ENCODE results near the gene TPM3. TPM values are rescaled to one million over a fixed set of nuclear protein-coding genes. Genes with fewer than 3 reads are reported as not detected.
"Not testable (repeated sequence)": the region's sequence is repeated elsewhere in the genome, so short reads cannot be mapped to it uniquely, and the experiment has no call there.

TPM3 gene
- total RNA-seq, 1 donor from 2014 or later: 166 TPM

DNA sequence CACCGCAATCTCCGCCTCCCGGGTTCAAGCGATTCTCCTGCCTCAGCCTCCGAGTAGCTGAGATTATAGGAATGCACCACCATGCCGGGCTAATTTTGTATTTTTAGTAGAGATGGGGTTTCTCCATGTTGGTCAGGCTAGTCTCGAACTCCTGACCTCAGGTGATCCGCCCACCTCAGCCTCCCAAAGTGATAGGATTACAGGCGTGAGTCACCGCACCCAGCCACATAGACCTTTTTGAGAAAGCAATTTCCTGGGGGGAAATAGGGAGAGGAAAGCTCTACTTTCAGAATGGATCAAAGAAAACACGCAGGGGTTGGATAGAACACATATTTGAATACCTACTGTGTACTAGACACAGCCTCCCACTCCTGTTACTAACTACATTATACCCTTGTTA lies 13.9 kb upstream of the TPM3 start:
- DNase-seq: not testable (repeated sequence)

DNA sequence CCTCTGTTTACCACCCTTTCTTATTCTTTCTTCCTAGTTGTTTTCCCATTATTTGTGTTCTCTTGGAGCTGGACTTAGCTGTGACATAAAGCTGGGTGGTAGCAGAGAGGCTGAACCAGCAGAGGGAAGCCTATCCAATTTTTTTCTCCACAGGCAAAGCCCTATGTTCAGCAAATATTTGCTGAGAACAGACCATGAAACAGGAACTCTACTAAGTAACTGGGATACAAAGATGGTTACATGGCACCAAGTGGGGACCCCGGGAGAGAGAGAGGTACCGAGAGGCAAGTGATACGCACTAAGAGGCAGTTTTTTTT lies 7.6 kb upstream of the TPM3 start:
- DNase-seq: no peak

DNA sequence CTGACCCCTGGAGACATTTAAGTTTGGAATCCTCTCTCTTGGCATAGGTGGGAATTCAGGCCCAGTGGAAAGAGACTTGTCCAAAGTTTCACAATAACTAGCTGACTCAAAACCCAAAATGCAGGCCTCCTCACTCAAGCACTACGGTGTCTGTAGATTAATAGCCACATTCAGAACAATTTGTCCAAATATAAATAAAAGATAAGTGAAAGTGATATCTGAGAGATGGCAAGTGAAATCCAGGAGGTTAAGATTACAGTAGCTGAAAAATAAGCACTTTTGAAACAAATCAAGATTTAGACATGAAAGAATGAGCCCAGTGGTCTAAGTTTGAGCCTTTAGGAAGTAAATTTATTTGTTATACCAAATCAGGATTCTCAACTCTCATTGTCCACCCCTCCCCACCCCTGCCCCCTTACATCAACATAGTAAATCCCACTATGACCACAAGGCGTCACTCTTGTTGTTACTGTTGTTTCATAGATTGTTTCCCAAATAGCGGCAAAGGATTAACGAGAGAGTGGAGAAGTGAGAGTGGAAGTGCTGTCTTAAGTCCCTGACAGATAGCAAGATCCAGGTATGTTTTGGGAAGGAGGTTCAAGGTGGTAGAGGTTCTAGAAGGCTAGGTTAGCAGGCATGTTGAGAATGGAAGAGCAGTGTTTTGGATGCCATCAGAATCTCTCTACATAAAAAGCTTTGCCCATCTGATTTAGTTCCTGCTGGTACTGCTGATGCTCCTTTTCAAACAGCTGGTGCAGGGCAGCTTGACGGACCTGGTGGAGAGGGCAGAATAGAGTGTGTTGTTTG lies 7.1 kb upstream of the TPM3 start:
- DNase-seq: peak; percentile 64

DNA sequence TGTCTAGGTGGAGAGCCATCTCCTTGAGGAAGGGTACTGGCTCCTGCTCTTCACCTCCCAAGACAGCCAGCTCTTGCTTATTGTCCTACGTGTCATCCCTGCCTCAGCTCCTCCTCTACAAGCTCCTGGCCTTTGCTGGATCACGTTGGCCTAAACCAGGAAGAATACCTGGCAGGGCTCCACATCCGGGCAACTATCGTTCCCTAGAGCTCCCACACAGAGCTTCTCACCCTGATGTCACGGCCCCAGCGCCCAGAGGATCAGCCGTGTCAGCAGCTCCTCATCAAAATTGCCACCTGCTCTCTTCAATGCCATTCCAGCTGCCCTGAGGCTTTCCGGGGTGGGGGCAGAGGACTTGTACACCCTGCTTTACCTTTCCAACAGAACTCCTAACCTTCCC lies 1.9 kb upstream of the TPM3 start:
- no peak for DNase-seq

DNA sequence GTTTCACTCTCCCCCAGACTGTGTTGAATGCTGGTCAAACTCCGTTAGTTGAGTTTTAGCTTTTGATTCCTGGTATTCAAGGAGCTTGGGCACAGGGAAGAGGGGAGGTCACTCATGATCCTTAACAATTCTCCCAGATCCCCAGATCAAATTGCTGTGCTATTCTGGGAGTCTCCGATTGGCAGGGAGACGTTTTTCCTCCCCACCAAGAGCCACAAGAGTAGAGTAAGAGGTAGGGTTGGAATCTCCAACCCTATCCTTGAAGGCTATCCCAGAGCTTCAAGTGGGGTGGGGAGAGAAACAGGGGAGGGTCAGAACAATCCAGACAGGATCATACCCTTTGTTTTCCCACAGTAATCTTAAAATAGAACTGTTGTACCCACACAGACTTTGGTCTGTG lies 576 bp upstream of the TPM3 start:
- no peak for DNase-seq

DNA sequence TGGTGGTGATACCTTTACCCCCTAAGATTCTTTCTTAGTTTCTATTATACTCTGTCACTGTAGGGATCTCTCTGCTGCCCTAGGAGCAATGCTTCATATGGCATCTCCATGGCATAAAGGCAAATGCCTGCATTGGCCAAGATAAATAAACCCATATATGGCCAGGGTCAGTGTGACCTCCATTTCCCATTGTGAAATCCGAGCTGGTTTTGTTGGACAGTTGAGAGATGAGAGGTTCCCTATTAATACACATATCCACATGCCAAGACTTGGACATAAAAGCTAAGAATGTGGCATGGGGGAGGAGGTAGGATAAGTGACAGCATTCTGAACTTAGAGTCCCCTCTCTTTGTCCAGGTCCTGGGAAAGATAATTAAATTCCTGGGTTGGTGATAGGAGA lies 1.4 kb downstream of the TPM3 start:
- DNase-seq: no peak

DNA sequence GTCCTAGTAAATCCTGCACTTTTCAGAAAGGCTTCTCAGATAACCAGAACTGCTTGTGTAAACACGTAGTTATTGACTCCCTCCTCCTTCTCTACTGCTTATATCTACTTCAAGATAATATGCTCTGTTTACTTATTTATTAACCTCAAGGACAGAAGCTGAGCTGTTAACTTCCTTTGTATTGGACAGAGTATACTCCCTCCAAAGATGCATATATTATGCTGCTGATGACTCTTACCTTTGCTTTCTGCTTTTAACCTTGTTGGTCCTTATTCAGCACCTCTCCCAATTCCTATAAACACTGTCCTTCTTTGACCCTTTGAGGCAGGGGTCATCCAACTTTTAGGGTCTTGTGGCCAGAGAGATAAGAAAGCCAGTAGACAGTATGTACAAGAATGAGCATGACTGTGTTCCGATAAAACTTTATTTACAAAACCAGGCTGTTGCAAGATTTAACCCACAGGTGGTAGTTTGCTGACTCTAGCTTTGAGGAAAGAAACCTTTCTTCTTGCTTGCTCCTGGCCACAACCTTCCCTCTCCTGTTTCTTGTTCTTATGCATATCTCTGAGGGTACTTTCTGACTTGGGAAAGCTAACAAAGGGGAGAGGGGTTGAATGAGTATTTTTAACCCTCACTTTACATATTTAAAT lies 4.9 kb downstream of the TPM3 start:
- no peak for DNase-seq

DNA sequence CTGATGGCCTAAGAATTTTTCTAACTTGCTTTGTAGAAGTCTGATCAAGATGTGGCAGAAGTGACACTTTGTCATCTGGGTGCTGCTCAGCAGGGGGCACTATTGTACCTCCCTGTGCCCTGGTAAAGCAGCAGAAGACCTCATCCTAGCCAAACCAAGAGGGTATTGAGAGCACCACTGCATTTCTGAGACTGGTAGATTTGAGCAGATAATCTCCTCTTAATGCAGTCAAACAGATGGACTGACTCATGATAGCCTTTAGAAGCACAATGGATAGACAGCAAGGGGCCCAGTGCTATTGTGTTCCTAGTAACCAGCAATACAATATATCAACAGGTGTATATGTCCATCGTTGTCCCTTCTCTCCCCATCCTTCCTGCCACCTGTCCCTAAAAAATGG lies 5.7 kb downstream of the TPM3 start:
- DNase-seq: no peak

DNA sequence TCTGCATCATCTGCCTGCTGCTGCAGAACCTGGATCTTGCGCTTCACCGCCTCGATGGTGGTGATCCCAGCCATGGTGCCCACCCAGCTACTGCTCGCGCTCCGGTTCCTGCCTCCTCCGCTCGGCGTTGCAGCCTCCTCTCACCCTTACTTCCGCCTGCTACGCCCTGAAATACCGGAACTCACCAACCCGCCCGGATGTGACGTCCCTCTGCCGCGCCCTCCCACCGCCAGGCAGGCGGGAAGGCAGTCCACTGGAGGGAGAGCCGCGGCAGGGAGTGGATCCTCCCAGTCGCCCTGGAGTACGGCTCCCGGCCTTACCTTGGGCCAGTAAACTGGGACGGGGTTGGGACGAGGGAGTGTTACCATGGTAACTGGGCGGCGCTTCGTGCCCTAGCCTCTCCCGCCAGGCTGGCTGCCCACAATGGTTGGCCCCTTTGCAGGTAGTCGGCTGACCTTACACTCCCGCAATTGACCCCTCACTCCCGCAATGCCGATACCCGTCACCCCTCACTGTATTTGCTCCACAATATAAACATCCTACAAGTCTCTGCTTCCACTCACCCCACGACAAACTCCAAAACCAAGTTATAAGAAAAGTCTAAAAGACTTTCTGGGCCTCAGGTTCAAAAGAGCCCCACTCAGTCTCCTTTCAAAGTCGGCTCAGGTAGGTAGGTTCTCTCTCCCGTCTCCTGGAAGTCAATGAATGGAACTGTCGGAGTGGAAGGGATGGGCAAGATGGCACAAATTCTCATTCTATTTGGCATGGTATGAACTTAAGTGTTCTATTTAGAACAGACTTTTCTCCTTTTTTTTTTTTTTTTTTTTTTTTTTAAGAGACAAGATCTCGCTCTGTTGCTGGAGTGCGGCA lies 8.6 kb downstream of the TPM3 start:
- DNase-seq: peak; percentile 84

DNA sequence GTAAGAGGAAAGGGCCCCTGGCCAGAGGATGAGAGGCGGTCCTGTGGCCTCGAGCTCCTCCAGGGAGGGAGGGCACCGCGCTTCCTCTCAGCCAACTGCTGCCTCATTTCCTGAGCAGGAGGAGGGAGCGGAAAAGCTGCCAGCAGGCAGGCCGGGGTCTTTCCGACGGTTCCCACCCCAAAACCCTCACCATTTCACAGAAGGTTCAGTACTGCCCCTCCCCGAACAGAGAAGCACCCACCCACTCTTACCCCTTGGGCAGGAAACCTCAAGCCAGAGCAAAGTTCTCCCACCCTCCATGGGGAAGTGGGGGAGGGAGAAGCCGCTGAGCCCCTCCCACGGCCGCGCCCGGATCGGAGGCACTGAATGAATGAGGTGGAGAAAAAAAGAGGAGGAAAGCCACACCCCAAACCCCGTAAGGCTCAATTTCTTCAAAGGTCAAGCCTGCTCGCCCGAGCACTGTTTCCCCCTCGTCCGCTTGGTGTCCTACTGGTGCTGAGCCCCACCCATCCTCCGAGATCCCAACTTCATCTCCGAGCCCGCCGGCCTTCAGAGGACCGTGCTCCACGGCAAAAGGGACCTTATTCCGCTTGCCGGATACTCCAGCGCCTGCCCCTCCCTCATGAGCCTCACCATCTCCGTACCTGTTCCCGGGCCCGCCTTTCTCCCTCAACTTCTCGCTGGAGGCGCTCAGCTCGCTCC lies 9.4 kb downstream of the TPM3 start:
- DNase-seq: peak; percentile 69

DNA sequence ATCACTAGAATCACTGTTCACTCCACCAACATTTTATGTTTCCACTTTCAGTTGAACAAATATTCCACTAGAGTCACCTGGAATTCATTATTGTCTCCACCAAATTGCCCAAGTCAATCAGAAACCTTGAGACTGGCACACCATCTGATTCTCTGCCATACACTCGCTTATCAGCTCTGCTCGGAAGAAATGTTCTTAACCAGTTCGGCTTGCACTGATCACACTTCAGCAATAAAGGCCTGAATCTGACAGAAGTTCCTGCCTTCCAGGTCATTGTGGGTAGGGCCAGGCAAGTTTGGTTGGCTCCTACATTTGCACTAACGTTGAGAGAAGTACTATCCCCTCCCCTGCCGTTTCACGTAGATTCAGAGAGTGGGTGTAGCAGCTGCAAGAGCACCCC lies 10.0 kb downstream of the TPM3 start:
- DNase-seq: peak; percentile 69

DNA sequence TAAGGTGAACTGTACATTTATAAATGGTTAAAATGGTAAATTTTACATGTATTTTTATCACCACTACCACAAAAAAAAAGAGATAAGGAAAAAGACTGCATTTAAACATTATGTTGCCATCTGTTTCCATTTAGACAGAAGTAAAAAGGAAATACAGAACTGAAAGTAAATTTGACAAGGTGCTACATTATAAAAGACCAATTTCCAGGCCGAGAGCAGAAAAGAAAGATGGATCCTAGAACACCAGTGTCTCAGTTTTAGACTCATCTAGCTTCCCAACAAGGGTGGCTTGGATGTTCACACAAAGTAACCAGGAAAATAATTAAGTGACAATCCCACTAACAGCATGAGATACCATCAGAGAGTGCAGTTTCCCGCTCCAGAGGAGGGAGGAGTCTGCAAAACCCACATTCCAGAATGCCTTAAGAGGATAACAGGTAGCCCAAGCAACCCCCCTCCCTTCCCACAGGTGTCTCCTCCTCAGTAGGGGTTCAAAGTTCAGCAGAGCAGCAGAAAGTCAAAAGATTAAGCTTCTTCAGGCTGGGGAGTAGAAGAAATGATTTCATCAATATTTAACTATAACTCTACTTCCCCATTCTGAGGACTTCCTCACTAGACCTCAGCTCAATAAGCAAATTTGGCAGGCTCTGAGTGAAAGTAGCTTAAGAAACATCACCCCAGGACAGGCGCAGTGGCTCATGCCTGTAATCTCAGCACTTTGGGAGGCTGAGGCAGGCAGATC lies 11.8 kb downstream of the TPM3 start:
- no peak for DNase-seq

DNA sequence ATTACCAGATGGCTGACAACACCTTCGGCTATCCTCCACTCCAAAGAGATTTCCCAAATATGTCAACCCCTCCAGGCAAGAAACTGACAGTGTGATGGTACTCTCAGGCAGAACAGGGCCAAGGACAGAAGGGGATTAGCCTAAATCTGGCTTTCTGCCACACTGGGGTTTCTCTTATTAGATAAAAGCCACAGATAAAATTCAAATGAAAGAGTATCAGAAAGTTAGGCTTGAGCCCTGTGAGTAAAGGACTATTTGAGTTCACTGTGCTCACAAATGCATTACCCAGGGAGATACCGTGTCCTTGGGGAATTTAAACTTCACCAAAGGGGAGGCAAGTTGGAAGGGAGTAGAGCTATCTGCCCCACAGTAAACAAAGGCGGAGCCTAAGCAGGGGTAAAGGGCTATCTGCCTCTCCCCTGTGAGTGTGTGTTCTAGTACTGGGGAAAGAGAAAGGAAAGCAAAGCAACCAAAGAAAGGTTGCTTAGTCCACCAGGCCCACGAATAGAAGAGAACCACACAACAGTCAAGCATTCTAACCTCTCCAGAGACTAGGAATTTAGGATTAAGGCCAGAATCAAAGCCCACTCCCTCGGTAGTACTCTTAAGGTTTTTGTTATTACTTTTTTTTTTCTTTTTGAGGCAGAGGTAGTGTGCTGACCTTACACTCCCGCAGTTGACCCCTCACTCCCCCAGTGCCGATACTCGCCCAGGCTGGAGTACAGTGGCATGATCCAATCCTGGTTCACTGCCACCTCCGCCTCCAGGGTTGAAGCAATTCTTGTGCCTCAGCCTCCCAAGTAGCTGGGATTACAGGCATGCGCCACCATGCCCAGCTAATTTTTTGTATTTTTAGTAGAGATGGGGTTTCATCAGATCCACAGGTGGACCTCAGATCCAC lies 12.7 kb downstream of the TPM3 start:
- no peak for DNase-seq

DNA sequence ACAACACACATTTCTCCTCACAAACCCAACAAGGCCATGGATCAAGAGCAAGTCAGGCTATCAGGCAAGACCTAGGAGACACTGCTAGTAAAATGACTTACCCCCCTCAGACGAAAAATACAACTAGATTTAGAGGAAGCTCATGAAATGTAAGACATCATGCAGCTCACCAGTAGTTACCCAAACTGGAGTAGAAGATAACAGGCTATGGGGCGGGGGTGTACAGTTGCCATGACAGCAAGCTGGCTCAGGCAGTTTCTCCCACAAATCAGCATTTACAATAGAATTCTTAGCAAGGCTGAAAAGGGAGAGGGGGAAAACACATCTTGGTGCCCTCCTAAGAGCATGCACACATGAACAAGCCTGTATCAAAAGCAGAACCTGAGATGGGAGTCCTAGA lies 13.9 kb downstream of the TPM3 start:
- no peak for DNase-seq

DNA sequence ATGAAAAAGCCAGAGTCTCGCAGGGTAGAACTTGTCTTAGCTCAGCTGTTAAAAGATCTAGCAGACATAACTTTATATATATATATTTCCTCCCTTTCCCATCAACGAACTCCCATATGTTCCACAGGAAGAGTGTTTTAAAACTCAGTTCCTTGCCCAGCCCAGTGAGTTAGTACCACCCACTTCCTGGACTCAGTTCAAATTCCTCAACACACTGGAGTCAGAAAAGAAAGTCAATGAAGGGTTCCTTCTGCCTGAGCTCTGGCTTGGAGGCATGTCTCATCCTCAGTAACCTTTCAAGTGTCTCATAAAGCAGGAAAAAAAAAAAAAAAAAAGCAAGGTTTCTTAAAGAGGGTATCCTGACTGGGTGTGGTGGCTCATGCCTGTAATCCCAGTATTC lies 15.6 kb downstream of the TPM3 start:
- DNase-seq: peak; percentile 38

DNA sequence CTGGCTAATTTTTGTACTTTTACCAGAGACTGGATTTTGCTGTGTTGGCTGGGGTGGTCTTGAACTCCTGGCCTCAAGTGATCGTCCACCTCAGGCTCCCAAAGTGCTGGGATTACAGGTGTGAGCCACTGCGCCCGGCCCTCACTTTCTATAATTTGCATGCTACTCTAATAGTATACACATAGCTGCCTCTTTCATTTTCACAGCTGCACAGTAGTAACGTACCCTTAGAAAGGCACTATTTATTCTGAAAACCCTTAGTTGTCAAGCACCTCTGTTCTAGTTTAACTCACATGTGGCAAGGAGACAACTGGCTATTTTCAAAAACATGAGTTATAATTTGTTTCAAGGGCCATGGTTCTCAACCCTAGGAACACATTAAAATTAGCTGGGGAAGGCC lies 17.2 kb downstream of the TPM3 start:
- no peak for DNase-seq

DNA sequence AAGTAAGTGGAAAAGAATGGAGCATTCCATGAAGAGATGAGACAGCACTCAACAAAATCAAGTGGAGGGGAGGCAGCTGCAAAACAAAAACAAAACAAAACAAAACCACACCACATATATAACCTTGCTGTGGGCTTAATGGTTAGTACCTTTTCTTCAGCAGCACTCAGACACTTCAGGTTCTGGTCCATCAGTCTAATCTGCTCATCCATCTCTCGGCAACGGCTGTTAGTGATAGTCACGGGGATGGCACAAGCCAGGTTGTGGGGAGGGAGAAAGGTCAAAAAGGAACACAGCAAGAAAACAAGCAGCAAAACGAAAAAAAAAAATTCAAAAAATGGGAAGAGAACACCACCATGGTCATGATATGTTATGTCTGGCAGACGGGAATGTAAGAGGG lies 20.0 kb downstream of the TPM3 start:
- DNase-seq: no peak

DNA sequence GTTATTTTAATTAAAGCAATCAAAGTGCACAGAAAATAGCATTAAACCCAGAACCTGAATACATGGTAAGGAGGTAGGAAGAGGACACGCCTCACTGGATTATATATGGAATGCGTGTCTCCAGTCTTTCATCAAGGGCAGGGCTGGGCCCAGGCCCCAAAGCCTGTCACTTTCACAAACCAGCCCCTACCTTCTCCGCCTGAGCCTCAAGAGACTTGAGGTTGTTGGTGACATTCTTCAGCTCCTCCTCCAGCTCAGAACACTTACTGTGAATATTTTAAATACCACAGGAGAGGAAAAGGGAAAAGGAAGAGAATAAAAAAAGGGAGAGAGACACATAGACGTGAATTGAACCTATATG lies 20.7 kb downstream of the TPM3 start:
- no peak for DNase-seq

DNA sequence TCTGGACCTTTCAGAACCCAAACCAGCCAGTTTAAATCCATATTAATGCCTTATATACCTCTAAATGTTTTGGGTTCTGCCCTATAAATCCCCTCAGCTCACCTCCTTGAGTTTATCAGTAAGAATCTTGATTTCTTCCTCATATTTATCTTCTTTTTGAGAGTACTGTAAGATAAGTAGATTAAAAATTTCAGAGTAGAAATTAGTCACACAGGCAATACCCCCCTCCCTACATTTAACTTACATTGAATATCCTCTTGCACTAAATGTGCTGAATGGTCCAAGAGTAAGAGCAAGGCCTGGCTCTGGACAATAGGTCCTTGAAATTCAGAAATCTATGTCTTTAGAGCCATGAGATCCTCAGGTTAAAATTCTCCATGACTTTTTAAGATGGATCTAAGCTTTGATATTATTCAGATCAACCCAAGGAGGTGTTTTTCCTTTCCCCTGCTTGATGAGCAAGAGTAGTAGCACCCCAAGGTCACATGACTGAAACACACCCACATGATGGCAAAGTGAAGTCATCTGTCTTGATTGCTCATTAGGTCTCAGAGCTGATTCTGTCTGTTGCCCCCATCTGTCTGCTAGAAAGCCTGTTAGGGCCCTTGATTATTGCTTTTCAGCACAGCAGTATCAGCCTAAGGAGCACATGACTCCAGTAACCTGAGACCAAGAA lies 21.2 kb downstream of the TPM3 start:
- DNase-seq: no peak

DNA sequence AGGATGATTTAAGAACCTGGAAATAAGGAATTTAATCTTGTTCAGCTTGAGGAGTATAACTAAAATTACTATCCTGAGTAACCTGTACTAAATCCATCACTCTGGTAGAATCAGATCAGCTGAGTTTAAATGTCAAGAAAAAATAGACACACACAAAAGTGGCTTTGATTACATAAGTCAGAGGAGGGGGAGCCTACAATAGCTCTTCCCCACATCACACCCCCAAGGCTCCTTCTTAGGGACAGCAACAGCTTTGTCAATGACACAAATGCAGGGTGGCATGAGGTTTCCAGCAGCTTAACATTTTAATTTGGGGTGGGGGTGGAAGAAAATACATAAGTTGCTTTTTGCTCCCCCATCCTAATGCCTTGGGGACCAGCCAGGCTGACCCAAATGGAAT lies 24.4 kb downstream of the TPM3 start:
- no peak for DNase-seq

All from skin of body (tissue), 2 donors.